WTC11 (cell line): ENCODE data around the gene ZNF775. TPM values are rescaled to one million over a fixed set of nuclear protein-coding genes. Genes with fewer than 3 reads are reported as not detected.

ENCODE experiments used
- ATAC-seq: fragments of 200-7000 bp; cut with Tn5 transposase; 2 replicates; pipeline ENCODE4 v1.10.0; 2021; ENCODE audit warnings: mild to moderate bottlenecking, moderate library complexity
- CTCF ChIA-PET: fragments of 300-600 bp; sonication (Branson Sonifier 250); formaldehyde crosslinking; loops from one replicate; lab custom pipeline; 2021; ENCODE audit warnings: antibody characterized with exemption; lab: Charles Lee
- POLR2A ChIA-PET: fragments of 350-600 bp; sonication (Branson Sonifier 250); formaldehyde crosslinking; loops from one replicate; lab custom pipeline; 2021; ENCODE audit warnings: antibody characterized with exemption; lab: Charles Lee
- DNase-seq: peaks from one replicate; pipeline ENCODE4 v3.0.0; 2021; ENCODE audit warnings: low spot score
- H3K27ac Mint-ChIP-seq: 2 replicates; pipeline ENCODE4 v1.8.0; 2021; ENCODE audit warnings: mixed read lengths
- H3K27me3 Mint-ChIP-seq: 2 replicates; pipeline ENCODE4 v1.8.0; 2021; ENCODE audit warnings: low read depth, mild to moderate bottlenecking, moderate library complexity, mixed read lengths
- H3K36me3 Mint-ChIP-seq: 2 replicates; pipeline ENCODE4 v1.8.0; 2021; ENCODE audit warnings: mixed read lengths
- H3K4me1 Mint-ChIP-seq: 2 replicates; pipeline ENCODE4 v1.8.0; 2022; ENCODE audit warnings: mixed read lengths
- H3K4me3 Mint-ChIP-seq: 2 replicates; pipeline ENCODE4 v1.8.0; 2021; ENCODE audit warnings: mild to moderate bottlenecking, moderate library complexity, mixed read lengths
- H3K9me3 Mint-ChIP-seq: 2 replicates; pipeline ENCODE4 v1.8.0; 2021; ENCODE audit warnings: mixed read lengths
- ELF4 ChIP-seq: sonication (generic); formaldehyde crosslinking; IDR thresholded peaks from 2 replicates; pipeline ENCODE4 v1.8.1; 2022; ENCODE audit warnings: low read depth, mild to moderate bottlenecking, moderate library complexity, missing genetic modification reagents
- FOXP4 ChIP-seq: sonication (generic); formaldehyde crosslinking; IDR thresholded peaks from 2 replicates; pipeline ENCODE4 v1.8.0; 2022; ENCODE audit warnings: mild to moderate bottlenecking, missing genetic modification reagents
- IRF1 ChIP-seq: sonication (generic); formaldehyde crosslinking; IDR thresholded peaks from 2 replicates; pipeline ENCODE4 v1.8.0; 2023; ENCODE audit warnings: missing genetic modification reagents
- IRF2 ChIP-seq: sonication (generic); formaldehyde crosslinking; IDR thresholded peaks from 2 replicates; pipeline ENCODE4 v1.8.0; 2022; ENCODE audit warnings: low read depth, missing genetic modification reagents, borderline replicate concordance
- JAZF1 ChIP-seq: fragments of 250-450 bp; sonication (Bioruptor Pico); IDR thresholded peaks from 2 replicates; pipeline ENCODE4 v1.9.0; 2021; ENCODE audit warnings: moderate library complexity, mild to moderate bottlenecking, inconsistent platforms
- OVOL2 ChIP-seq: fragments of 250-450 bp; sonication (Bioruptor Pico); IDR thresholded peaks from 2 replicates; pipeline ENCODE4 v1.9.0; 2021; ENCODE audit warnings: mild to moderate bottlenecking, borderline replicate concordance
- SOX15 ChIP-seq: fragments of 250-450 bp; sonication (Bioruptor Pico); IDR thresholded peaks from 2 replicates; pipeline ENCODE4 v1.9.0; 2021; ENCODE audit warnings: mild to moderate bottlenecking
- ZBTB21 ChIP-seq: sonication (generic); formaldehyde crosslinking; IDR thresholded peaks from 2 replicates; pipeline ENCODE4 v1.8.1; 2023; ENCODE audit warnings: mild to moderate bottlenecking, missing genetic modification reagents, borderline replicate concordance
- ZBTB43 ChIP-seq: sonication (generic); formaldehyde crosslinking; IDR thresholded peaks from 2 replicates; pipeline ENCODE4 v1.8.1; 2023; ENCODE audit warnings: mild to moderate bottlenecking, missing genetic modification reagents
- ZNF121 ChIP-seq: sonication (generic); formaldehyde crosslinking; IDR thresholded peaks from 2 replicates; pipeline ENCODE4 v1.8.0; 2023; ENCODE audit warnings: missing genetic modification reagents
- ZNF138 ChIP-seq: sonication (generic); formaldehyde crosslinking; conservative IDR thresholded peaks from 2 replicates; pipeline ENCODE4 v1.8.1; 2022; ENCODE audit warnings: mild to moderate bottlenecking, moderate library complexity, missing genetic modification reagents
- ZNF425 ChIP-seq: fragments of 250-450 bp; sonication (Bioruptor Pico); conservative IDR thresholded peaks from 2 replicates; pipeline ENCODE4 v1.9.0; 2021; ENCODE audit warnings: mild to moderate bottlenecking
- total RNA-seq: library from RNA; stranded (reverse); gene quantifications from 3 replicates; pipeline ENCODE4 v1.2.3, GENCODE V29; 2021
- TF ChIP-seq, protein P1 (sequence below): sonication (generic); formaldehyde crosslinking; conservative IDR thresholded peaks from 2 replicates; pipeline ENCODE4 v1.8.1; 2023; ENCODE audit warnings: mild to moderate bottlenecking, low read depth, missing genetic modification reagents, moderate library complexity
- TF ChIP-seq, protein P2 (sequence below): sonication (generic); formaldehyde crosslinking; IDR thresholded peaks from 2 replicates; pipeline ENCODE4 v1.8.1; 2023; ENCODE audit warnings: mild to moderate bottlenecking, moderate library complexity, missing genetic modification reagents
- TF ChIP-seq, protein P3 (sequence below): sonication (generic); formaldehyde crosslinking; IDR thresholded peaks from 2 replicates; pipeline ENCODE4 v1.8.1; 2023; ENCODE audit warnings: mild to moderate bottlenecking, missing genetic modification reagents, moderate library complexity
- TF ChIP-seq, protein P4 (sequence below): sonication (generic); formaldehyde crosslinking; IDR thresholded peaks from 2 replicates; pipeline ENCODE4 v1.8.1; 2023; ENCODE audit warnings: mild to moderate bottlenecking, missing genetic modification reagents, borderline replicate concordance

ZNF775 gene
- total RNA-seq, 1 experiment from 2014 or later, result 25.4 TPM

GRCh38 chr7:150403376-150404171 is 24.4 kb downstream of the ZNF775 start:
- peaks cover 2% of the 10 kb centered on the region; the same call in 1 of the 2 replicates for H3K36me3 Mint-ChIP-seq
- ATAC-seq (no peak), DNase-seq (peak; percentile 17)
- CTCF ChIA-PET, result interaction anchor here (1.0 to 4.5 kb wide), 6 partner anchors 14 to 610 kb away, joined by 3 to 33 read pairs (median 4); no protein-coding TSS in a partner anchor
- POLR2A ChIA-PET, result interaction anchor here (1.4 to 6.5 kb wide), 6 partner anchors 10 to 67 kb away, joined by 3 to 50 read pairs (median 8); partner anchors contain the start of gene REPIN1
- H3K4me1 Mint-ChIP-seq, result peaks cover 79% of the 10 kb centered on the region
- H3K27ac Mint-ChIP-seq, result peak overlapping the region; percentile 99
- H3K27me3 Mint-ChIP-seq, result no peaks in the 10 kb centered on the region
- H3K9me3 Mint-ChIP-seq, result no peaks in the 10 kb centered on the region
- TF ChIP-seq OVOL2 (no peak), ZNF138 (CRISPR knock-in tag) (no peak), ZNF425 (CRISPR knock-in tag) (no peak), IRF2 (no peak), ELF4 (CRISPR knock-in tag) (no peak), JAZF1 (no peak), ZNF121 (no peak)
- TF ChIP-seq, protein P1, sequence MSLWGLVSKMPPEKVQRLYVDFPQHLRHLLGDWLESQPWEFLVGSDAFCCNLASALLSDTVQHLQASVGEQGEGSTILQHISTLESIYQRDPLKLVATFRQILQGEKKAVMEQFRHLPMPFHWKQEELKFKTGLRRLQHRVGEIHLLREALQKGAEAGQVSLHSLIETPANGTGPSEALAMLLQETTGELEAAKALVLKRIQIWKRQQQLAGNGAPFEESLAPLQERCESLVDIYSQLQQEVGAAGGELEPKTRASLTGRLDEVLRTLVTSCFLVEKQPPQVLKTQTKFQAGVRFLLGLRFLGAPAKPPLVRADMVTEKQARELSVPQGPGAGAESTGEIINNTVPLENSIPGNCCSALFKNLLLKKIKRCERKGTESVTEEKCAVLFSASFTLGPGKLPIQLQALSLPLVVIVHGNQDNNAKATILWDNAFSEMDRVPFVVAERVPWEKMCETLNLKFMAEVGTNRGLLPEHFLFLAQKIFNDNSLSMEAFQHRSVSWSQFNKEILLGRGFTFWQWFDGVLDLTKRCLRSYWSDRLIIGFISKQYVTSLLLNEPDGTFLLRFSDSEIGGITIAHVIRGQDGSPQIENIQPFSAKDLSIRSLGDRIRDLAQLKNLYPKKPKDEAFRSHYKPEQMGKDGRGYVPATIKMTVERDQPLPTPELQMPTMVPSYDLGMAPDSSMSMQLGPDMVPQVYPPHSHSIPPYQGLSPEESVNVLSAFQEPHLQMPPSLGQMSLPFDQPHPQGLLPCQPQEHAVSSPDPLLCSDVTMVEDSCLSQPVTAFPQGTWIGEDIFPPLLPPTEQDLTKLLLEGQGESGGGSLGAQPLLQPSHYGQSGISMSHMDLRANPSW (CRISPR knock-in tag), result no peak
- TF ChIP-seq, protein P2, sequence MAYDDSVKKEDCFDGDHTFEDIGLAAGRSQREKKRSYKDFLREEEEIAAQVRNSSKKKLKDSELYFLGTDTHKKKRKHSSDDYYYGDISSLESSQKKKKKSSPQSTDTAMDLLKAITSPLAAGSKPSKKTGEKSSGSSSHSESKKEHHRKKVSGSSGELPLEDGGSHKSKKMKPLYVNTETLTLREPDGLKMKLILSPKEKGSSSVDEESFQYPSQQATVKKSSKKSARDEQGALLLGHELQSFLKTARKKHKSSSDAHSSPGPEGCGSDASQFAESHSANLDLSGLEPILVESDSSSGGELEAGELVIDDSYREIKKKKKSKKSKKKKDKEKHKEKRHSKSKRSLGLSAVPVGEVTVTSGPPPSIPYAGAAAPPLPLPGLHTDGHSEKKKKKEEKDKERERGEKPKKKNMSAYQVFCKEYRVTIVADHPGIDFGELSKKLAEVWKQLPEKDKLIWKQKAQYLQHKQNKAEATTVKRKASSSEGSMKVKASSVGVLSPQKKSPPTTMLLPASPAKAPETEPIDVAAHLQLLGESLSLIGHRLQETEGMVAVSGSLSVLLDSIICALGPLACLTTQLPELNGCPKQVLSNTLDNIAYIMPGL (CRISPR knock-in tag), result no peak
- TF ChIP-seq, protein P3, sequence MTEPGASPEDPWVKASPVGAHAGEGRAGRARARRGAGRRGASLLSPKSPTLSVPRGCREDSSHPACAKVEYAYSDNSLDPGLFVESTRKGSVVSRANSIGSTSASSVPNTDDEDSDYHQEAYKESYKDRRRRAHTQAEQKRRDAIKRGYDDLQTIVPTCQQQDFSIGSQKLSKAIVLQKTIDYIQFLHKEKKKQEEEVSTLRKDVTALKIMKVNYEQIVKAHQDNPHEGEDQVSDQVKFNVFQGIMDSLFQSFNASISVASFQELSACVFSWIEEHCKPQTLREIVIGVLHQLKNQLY, result no peak
- peak overlapping the region; percentile 68 for H3K4me3 Mint-ChIP-seq

GRCh38 chr7:150404172-150404804 is 25.2 kb downstream of the ZNF775 start:
- ChIA-PET POLR2A (interaction anchor here (1.5 to 6.5 kb wide), 4 partner anchors 20 to 67 kb away, joined by 3 to 50 read pairs (median 8); partner anchors contain the start of gene REPIN1), CTCF (interaction anchor here (1.0 to 4.5 kb wide), 4 partner anchors 13 to 609 kb away, joined by 3 to 33 read pairs (median 4); no protein-coding TSS in a partner anchor)
- DNase-seq (peak; percentile 14), ATAC-seq (no peak)
- peak overlapping the region; percentile 68 for H3K4me3 Mint-ChIP-seq
- H3K4me1 Mint-ChIP-seq, result peaks cover 72% of the 10 kb centered on the region
- no peaks in the 10 kb centered on the region; the same call in none of the 2 replicates for H3K36me3 Mint-ChIP-seq
- H3K27me3 Mint-ChIP-seq, result no peaks in the 10 kb centered on the region
- H3K9me3 Mint-ChIP-seq, result no peaks in the 10 kb centered on the region
- H3K27ac Mint-ChIP-seq, result peak overlapping the region; percentile 99
- TF ChIP-seq IRF1 (CRISPR knock-in tag) (no peak), FOXP4 (no peak), ZBTB43 (CRISPR knock-in tag) (no peak), ZBTB21 (CRISPR knock-in tag) (no peak), SOX15 (CRISPR knock-in tag) (no peak)
- TF ChIP-seq, protein P4, sequence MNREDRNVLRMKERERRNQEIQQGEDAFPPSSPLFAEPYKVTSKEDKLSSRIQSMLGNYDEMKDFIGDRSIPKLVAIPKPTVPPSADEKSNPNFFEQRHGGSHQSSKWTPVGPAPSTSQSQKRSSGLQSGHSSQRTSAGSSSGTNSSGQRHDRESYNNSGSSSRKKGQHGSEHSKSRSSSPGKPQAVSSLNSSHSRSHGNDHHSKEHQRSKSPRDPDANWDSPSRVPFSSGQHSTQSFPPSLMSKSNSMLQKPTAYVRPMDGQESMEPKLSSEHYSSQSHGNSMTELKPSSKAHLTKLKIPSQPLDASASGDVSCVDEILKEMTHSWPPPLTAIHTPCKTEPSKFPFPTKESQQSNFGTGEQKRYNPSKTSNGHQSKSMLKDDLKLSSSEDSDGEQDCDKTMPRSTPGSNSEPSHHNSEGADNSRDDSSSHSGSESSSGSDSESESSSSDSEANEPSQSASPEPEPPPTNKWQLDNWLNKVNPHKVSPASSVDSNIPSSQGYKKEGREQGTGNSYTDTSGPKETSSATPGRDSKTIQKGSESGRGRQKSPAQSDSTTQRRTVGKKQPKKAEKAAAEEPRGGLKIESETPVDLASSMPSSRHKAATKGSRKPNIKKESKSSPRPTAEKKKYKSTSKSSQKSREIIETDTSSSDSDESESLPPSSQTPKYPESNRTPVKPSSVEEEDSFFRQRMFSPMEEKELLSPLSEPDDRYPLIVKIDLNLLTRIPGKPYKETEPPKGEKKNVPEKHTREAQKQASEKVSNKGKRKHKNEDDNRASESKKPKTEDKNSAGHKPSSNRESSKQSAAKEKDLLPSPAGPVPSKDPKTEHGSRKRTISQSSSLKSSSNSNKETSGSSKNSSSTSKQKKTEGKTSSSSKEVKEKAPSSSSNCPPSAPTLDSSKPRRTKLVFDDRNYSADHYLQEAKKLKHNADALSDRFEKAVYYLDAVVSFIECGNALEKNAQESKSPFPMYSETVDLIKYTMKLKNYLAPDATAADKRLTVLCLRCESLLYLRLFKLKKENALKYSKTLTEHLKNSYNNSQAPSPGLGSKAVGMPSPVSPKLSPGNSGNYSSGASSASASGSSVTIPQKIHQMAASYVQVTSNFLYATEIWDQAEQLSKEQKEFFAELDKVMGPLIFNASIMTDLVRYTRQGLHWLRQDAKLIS, result no peak
